Measurements from ENCODE around the gene HOXB5.

DNA sequence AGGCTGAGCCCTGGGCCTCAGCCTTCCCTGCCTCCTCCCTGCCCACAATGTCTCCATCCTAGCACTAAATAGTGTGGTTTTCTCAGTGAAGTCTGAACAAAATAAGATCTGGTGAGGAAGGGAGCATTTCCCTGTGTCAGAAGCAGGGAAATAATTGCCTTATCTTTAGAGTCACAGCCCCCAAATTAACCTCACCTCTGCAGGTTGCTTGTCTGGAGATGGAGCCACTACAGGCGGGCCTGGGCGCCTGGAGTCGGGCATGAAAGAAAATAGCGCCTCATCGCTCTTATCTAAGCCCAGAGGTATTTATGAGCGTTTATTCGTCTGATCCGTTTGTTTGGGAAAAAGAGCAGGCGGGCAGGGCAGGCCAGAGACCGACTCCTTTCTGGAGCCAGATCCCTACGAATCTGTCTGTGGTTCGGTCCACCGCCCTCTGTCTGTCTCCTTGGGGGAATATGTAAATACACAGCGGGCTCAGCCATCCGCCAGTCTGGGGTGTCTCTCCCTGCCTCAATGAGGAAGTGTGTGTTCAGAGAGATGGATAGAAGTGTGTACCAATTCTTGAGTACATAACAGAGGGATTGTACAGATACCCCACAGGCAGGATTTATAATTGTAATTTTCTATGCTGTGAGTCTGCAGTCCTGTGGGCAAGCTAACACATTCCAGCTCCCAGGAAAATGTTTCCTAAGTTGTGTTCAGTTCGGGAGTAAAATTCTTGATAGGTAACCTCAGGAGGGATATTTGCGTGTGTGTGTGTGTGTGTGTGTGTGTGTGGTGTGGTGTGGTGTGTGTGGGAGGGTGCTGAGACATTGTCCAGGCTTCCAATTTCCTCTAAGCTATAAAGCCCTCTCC, 6.9 kb upstream of the HOXB5 start:
- TF ChIP-seq POLR2A (IDR thresholded peaks at IDR 0.05; ENCODE audit: low read depth, low read length) (no peak), RAD21 (IDR thresholded peaks at IDR 0.05; ENCODE audit: low read length) (no peak), RFX5 (IDR thresholded peaks at IDR 0.05; ENCODE audit: low read depth, low read length) (no peak), MAFK (IDR thresholded peaks at IDR 0.05; ENCODE audit: low read depth, low read length) (no peak), CEBPB (IDR thresholded peaks at IDR 0.05; ENCODE audit: low read depth, low read length) (no peak), MAZ (IDR thresholded peaks at IDR 0.05; ENCODE audit: borderline replicate concordance, low read depth, low read length) (no peak), SMC3 (IDR thresholded peaks at IDR 0.05; ENCODE audit: low read depth, low read length) (no peak), RCOR1 (IDR thresholded peaks at IDR 0.05; ENCODE audit: insufficient replicate concordance, low read length) (no peak)
- TF ChIP-seq, protein P1, sequence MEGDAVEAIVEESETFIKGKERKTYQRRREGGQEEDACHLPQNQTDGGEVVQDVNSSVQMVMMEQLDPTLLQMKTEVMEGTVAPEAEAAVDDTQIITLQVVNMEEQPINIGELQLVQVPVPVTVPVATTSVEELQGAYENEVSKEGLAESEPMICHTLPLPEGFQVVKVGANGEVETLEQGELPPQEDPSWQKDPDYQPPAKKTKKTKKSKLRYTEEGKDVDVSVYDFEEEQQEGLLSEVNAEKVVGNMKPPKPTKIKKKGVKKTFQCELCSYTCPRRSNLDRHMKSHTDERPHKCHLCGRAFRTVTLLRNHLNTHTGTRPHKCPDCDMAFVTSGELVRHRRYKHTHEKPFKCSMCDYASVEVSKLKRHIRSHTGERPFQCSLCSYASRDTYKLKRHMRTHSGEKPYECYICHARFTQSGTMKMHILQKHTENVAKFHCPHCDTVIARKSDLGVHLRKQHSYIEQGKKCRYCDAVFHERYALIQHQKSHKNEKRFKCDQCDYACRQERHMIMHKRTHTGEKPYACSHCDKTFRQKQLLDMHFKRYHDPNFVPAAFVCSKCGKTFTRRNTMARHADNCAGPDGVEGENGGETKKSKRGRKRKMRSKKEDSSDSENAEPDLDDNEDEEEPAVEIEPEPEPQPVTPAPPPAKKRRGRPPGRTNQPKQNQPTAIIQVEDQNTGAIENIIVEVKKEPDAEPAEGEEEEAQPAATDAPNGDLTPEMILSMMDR (conservative IDR thresholded peaks at IDR 0.05; ENCODE audit: low read depth, low read length): no peak
- TF ChIP-seq, protein P2, sequence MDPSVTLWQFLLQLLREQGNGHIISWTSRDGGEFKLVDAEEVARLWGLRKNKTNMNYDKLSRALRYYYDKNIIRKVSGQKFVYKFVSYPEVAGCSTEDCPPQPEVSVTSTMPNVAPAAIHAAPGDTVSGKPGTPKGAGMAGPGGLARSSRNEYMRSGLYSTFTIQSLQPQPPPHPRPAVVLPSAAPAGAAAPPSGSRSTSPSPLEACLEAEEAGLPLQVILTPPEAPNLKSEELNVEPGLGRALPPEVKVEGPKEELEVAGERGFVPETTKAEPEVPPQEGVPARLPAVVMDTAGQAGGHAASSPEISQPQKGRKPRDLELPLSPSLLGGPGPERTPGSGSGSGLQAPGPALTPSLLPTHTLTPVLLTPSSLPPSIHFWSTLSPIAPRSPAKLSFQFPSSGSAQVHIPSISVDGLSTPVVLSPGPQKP (IDR thresholded peaks at IDR 0.05; ENCODE audit: borderline replicate concordance, low read depth, low read length): no peak
- TF ChIP-seq, protein P3, sequence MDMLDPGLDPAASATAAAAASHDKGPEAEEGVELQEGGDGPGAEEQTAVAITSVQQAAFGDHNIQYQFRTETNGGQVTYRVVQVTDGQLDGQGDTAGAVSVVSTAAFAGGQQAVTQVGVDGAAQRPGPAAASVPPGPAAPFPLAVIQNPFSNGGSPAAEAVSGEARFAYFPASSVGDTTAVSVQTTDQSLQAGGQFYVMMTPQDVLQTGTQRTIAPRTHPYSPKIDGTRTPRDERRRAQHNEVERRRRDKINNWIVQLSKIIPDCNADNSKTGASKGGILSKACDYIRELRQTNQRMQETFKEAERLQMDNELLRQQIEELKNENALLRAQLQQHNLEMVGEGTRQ (IDR thresholded peaks at IDR 0.05; ENCODE audit: low read depth, low read length): no peak
